Measurements from ENCODE around the gene SEC61A1.

The SEC61A1 gene

GRCh38 chr3:128078322-128078721, 26.1 kb downstream of the SEC61A1 start:
- DNase-seq: no peak

- DNase-seq: no peak
These were observed 26.6 kb downstream of the SEC61A1 start for GRCh38 chr3:128078875-128079274.

- no peak for DNase-seq
These were observed 27.6 kb downstream of the SEC61A1 start for GRCh38 chr3:128079823-128080222.

GRCh38 chr3:128080323-128081080, 28.3 kb downstream of the SEC61A1 start:
- no peak for DNase-seq

GRCh38 chr3:128081226-128081625, 29.0 kb downstream of the SEC61A1 start:
- no peak for DNase-seq

GRCh38 chr3:128081846-128082245, 29.6 kb downstream of the SEC61A1 start:
- no peak for DNase-seq

- DNase-seq: no peak
These were observed 30.3 kb downstream of the SEC61A1 start for GRCh38 chr3:128082546-128082945.

- no peak for DNase-seq
These were observed 31.2 kb downstream of the SEC61A1 start for GRCh38 chr3:128083396-128083795.

- DNase-seq: peak; percentile 23
These were observed 31.9 kb downstream of the SEC61A1 start for GRCh38 chr3:128083980-128084674.

GRCh38 chr3:128084675-128085021, 32.4 kb downstream of the SEC61A1 start:
- peak; percentile 13 for DNase-seq

- DNase-seq: no peak
These were observed 36.9 kb downstream of the SEC61A1 start for GRCh38 chr3:128089135-128089534.

- DNase-seq: no peak
These were observed 39.3 kb downstream of the SEC61A1 start for GRCh38 chr3:128091586-128091985.

GRCh38 chr3:128094295-128095151, 42.3 kb downstream of the SEC61A1 start:
- DNase-seq: no peak

GRCh38 chr3:128095222-128095703, 43.0 kb downstream of the SEC61A1 start:
- DNase-seq: peak; percentile 79

GRCh38 chr3:128098234-128098633, 46.0 kb downstream of the SEC61A1 start:
- no peak for DNase-seq

GRCh38 chr3:128100161-128100560, 47.9 kb downstream of the SEC61A1 start:
- DNase-seq: no peak

- DNase-seq: no peak
These were observed 48.4 kb downstream of the SEC61A1 start for GRCh38 chr3:128100638-128101037.

- DNase-seq: no peak
These were observed 51.0 kb downstream of the SEC61A1 start for GRCh38 chr3:128103136-128103676.

GRCh38 chr3:128107834-128108233, 55.6 kb downstream of the SEC61A1 start:
- no peak for DNase-seq

- DNase-seq: no peak
These were observed 58.9 kb downstream of the SEC61A1 start for GRCh38 chr3:128111147-128111546.

- no peak for DNase-seq
These were observed 60.2 kb downstream of the SEC61A1 start for GRCh38 chr3:128112357-128112968.

Data from right forelimb (tissue), 1 donor.